Breast epithelium (tissue), 4 donors: ENCODE results near the gene ARHGDIB. TPM values are rescaled to one million over a fixed set of nuclear protein-coding genes. Genes with fewer than 3 reads are reported as not detected.

Experiments
- DNase-seq, 2 donors: peaks; one replicate each; pipeline ENCODE4 v3.0.0-alpha.2; 2019; ENCODE audit warnings: low spot score in 2 of 2
- H3K27ac ChIP-seq, 2 donors: fragments of 200-600 bp; sonication (generic) in 1 of 2; one replicate each; pipeline ENCODE4 v1.5.1; 2016 to 2019; ENCODE audit warnings: mild to moderate bottlenecking in 1 of 2
- H3K27me3 ChIP-seq, 2 donors: fragments of 200-600 bp; sonication (generic) in 1 of 2; one replicate each; pipeline versions ENCODE4 v1.5.1 to v1.6.0; 2017 to 2019; ENCODE audit warnings: control low read depth in 1 of 2, mild to moderate bottlenecking in 1 of 2
- H3K36me3 ChIP-seq: fragments of 200-600 bp; one replicate; pipeline ENCODE4 v1.5.1; 2019
- H3K4me1 ChIP-seq, 2 donors: fragments of 200-600 bp; sonication (generic); one replicate each; pipeline ENCODE4 v1.5.1; 2016 to 2019; ENCODE audit warnings: control low read depth in 1 of 2
- H3K4me3 ChIP-seq, 3 donors: fragments of 200-600 bp; sonication (generic); 1 replicate in 2 of 3; 2 replicates in 1 of 3; pipeline ENCODE4 v1.5.1; 2016 to 2019; ENCODE audit warnings: mild to moderate bottlenecking in 3 of 3, moderate library complexity in 2 of 3
- H3K9me3 ChIP-seq, 2 donors: fragments of 200-600 bp; sonication (generic) in 1 of 2; one replicate each; pipeline ENCODE4 v1.5.1; 2016 to 2019; ENCODE audit warnings: control low read depth in 1 of 2
- POLR2A ChIP-seq: fragments of 450-650 bp; IDR thresholded peaks from one replicate; pipeline ENCODE4 v1.6.1; 2016; ENCODE audit warnings: antibody characterized with exemption, mild to moderate bottlenecking, moderate library complexity
- POLR2AphosphoS5 ChIP-seq, 3 donors: sonication (generic); formaldehyde crosslinking; IDR thresholded peaks; one replicate each; pipeline ENCODE4 v1.6.1; 2017; ENCODE audit warnings: antibody characterized with exemption in 3 of 3
- intact Hi-C: fragments of 100-400 bp; cut with DNase I; formaldehyde crosslinking; loops from one replicate; pipeline ENCODE4 v1.15.1; 2023; ENCODE audit warnings: low total_unique reads
- total RNA-seq, 3 donors: library from RNA; depleted of rRNA; stranded (reverse); fragments of >200 nt; gene quantifications; one replicate each; pipeline ENCODE4 v1.1.0, GENCODE V29; 2016
- TF ChIP-seq, protein P1 (sequence below), 3 donors: fragments of 450-650 bp; IDR thresholded peaks; one replicate each; pipeline ENCODE4 v1.5.1; 2016 to 2017; ENCODE audit warnings: antibody characterized with exemption in 3 of 3, mild to moderate bottlenecking in 3 of 3, moderate library complexity in 3 of 3

The ARHGDIB gene
- 100 to 1,000 TPM; 159 to 222 (median 168) TPM for total RNA-seq

DNA sequence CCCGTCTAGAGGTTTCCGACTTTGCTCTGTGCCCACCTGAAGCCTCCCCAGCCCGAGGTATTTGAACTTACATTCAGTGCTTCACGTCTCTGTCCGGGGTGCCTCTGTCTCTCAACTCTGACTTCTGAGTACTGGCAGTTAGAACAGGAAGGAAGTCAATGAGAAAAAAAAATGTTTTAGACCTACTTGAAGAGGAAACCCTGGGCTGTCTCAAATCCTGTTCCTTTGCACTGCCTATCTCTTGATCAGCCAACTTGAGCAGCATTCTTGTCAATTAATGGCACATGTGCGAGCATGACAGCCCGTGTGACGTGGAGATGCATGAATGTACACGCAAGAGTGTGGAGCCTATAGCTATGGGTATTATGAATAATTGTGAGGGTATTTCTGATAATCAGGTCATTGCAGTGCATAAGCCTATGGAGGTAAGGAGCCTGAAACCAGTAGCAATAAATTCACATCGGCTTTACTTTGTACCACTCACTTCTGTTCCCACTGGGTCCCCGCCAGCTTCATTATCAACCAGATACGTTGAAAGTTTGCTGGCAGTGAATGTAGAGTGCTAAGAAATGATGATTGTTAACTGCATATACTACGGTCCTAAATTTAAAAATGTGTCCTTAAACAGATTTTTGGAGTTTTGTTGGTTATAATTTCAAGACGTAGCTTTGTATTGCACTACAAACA lies at the start of gene ARHGDIB:
ARHGDIB (minus strand) TSS at position 136 of the 687 bp plus-strand sequence. CDS start 10,889 bp downstream, outside the sequence.
- Histone ChIP-seq H3K4me3 (peak within 1 kb of the TSS; percentile 40 to 61 (median 53)), H3K4me1 (no peaks in the 10 kb centered on the region), H3K9me3 (no peaks in the 10 kb centered on the region), H3K36me3 (no peaks in the 10 kb centered on the region), H3K27me3 (no peaks in the 10 kb centered on the region), H3K27ac (peak within 1 kb of the TSS; percentile 69 to 86)
- intact Hi-C loops, result no loop called here
- TF ChIP-seq, protein P1, sequence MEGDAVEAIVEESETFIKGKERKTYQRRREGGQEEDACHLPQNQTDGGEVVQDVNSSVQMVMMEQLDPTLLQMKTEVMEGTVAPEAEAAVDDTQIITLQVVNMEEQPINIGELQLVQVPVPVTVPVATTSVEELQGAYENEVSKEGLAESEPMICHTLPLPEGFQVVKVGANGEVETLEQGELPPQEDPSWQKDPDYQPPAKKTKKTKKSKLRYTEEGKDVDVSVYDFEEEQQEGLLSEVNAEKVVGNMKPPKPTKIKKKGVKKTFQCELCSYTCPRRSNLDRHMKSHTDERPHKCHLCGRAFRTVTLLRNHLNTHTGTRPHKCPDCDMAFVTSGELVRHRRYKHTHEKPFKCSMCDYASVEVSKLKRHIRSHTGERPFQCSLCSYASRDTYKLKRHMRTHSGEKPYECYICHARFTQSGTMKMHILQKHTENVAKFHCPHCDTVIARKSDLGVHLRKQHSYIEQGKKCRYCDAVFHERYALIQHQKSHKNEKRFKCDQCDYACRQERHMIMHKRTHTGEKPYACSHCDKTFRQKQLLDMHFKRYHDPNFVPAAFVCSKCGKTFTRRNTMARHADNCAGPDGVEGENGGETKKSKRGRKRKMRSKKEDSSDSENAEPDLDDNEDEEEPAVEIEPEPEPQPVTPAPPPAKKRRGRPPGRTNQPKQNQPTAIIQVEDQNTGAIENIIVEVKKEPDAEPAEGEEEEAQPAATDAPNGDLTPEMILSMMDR (IDR thresholded peaks at IDR 0.05), result no peak
- TF ChIP-seq POLR2A (no peak), POLR2AphosphoS5 (IDR thresholded peaks at IDR 0.05) (no peak)
- peak in 1 of 2 donors; percentile 39 for DNase-seq

DNA sequence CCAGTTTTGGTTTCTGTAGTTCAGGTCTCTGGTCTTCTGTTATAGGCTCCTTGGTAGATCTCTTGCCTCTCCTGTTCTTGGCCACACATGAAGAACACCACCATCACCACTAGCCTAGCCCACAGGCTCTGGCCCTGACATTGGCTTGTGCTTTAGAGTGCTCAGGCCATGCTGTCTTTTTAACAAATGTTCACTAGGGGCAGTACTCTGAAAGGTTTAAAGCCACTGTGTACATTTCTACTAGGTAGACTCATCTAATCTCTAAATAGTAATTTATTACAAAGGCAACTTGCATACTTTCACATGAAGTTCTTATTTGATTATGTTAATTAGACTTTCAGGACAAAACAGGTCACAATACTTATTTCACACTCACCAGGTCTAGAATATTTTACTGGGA lies 49.8 kb upstream of the ARHGDIB start:
- Histone ChIP-seq H3K36me3 (no peaks in the 10 kb centered on the region), H3K4me3 (no peak overlapping the region), H3K27ac (no peak overlapping the region), H3K4me1 (no peaks in the 10 kb centered on the region), H3K27me3 (no peaks in the 10 kb centered on the region), H3K9me3 (no peaks in the 10 kb centered on the region)
- DNase-seq, result no peak
- no peak for TF ChIP-seq POLR2A
- TF ChIP-seq POLR2AphosphoS5 (IDR thresholded peaks at IDR 0.05), result no peak
- TF ChIP-seq, protein P1 (IDR thresholded peaks at IDR 0.05), result no peak
- intact Hi-C loops, result no loop called here

DNA sequence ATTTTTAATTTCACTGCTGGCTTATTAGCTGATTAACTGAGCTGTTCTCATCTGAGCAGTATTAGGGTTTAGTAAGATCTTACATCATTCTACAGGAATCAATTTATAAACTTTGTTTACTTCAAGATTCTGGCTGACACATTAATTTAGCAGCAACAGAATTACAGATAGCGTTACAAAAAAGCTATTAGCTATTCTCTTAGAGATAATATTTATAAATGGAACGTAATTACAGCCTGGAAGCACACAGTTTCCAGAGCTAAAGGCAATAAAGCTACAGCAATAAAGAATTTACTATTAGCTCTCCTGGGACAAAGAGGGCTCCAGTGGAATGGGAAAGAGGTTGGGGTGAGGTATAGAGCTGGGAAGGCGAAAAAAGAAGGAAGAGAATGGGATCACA lies 46.1 kb upstream of the ARHGDIB start:
- Histone ChIP-seq H3K4me1 (no peaks in the 10 kb centered on the region), H3K36me3 (no peaks in the 10 kb centered on the region), H3K27ac (no peak overlapping the region), H3K27me3 (no peaks in the 10 kb centered on the region), H3K4me3 (no peak overlapping the region), H3K9me3 (no peaks in the 10 kb centered on the region)
- no peak for DNase-seq
- TF ChIP-seq, protein P1 (IDR thresholded peaks at IDR 0.05), result no peak
- no peak for TF ChIP-seq POLR2A
- no peak for TF ChIP-seq POLR2AphosphoS5 (IDR thresholded peaks at IDR 0.05)
- intact Hi-C loops, result no loop called here

DNA sequence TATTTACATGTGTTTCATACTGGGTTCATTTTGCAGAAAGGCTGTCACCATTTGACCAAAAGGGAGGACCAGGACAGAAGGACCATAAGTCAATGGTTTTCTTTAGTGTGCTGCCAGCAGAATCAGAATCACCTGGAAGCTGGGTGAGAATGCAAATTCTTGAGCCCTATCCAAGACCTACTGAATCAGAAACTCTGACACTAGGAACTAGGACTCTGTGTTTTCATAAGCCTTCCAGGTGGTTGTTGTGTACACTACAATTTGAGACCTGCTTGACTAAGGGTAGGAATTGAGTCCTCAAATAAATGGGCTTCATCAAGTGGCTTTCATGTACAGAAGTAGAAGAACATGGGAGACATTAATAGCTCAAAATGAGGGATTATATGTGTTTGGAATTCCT lies 43.7 kb upstream of the ARHGDIB start:
- no peaks in the 10 kb centered on the region for H3K36me3 ChIP-seq
- no peaks in the 10 kb centered on the region for H3K27me3 ChIP-seq
- DNase-seq, result no peak
- H3K4me3 ChIP-seq, result no peak overlapping the region
- no peaks in the 10 kb centered on the region for H3K4me1 ChIP-seq
- H3K9me3 ChIP-seq, result no peaks in the 10 kb centered on the region
- intact Hi-C loops, result no loop called here
- TF ChIP-seq POLR2A, result no peak
- no peak for TF ChIP-seq POLR2AphosphoS5 (IDR thresholded peaks at IDR 0.05)
- TF ChIP-seq, protein P1 (IDR thresholded peaks at IDR 0.05), result no peak
- H3K27ac ChIP-seq, result no peak overlapping the region

DNA sequence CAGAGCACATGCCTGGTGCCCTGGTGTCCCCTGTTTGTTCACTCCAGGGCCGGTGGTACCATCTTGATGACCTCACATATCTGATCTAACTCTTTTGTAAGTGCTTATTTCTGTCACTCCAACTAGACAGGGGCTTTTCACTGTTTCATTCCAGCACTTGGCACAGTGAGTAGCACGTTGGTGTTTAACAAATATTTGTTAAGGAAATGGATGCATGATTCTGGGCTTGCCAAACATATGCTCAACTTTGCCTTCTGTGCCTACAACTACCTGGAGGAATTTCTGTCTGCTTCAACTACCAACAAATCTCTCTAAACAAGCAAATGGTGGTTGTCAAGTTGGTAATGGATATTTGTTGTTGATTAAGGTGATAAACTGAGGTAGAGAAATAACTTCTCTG lies 43.0 kb upstream of the ARHGDIB start:
- intact Hi-C loops, result no loop called here

More for the DNA sequence above, 43.0 kb upstream of the ARHGDIB start:
- Histone ChIP-seq H3K4me3 (no peak overlapping the region), H3K27ac (no peak overlapping the region), H3K9me3 (no peaks in the 10 kb centered on the region), H3K36me3 (no peaks in the 10 kb centered on the region), H3K4me1 (no peaks in the 10 kb centered on the region), H3K27me3 (no peaks in the 10 kb centered on the region)
- TF ChIP-seq POLR2A (no peak), POLR2AphosphoS5 (IDR thresholded peaks at IDR 0.05) (no peak)
- TF ChIP-seq, protein P1 (IDR thresholded peaks at IDR 0.05), result no peak
- no peak for DNase-seq
